ENCODE data around the gene INO80E.

INO80E gene

GRCh38 chr16:29977063-29977825, 18.8 kb upstream of the INO80E start:
- no peak for DNase-seq

GRCh38 chr16:29978081-29978480, 18.0 kb upstream of the INO80E start:
- DNase-seq = no peak

GRCh38 chr16:29978564-29979270, 17.3 kb upstream of the INO80E start:
- no peak for DNase-seq

GRCh38 chr16:29982560-29983419, 13.3 kb upstream of the INO80E start:
- DNase-seq = no peak

GRCh38 chr16:29983420-29984136, 12.5 kb upstream of the INO80E start:
- DNase-seq = no peak

GRCh38 chr16:29984137-29984763, 11.8 kb upstream of the INO80E start:
- DNase-seq = no peak

GRCh38 chr16:29984764-29985147, 11.3 kb upstream of the INO80E start:
- no peak for DNase-seq

- DNase-seq = no peak
These were observed 10.7 kb upstream of the INO80E start for GRCh38 chr16:29985271-29985811.

- no peak for DNase-seq
These were observed 9.8 kb upstream of the INO80E start for GRCh38 chr16:29986231-29986630.

- no peak for DNase-seq
These were observed 9.1 kb upstream of the INO80E start for GRCh38 chr16:29986931-29987330.

GRCh38 chr16:29987371-29988085, 8.5 kb upstream of the INO80E start:
- DNase-seq = no peak

- DNase-seq = no peak
These were observed 7.5 kb upstream of the INO80E start for GRCh38 chr16:29988346-29989075.

GRCh38 chr16:29989111-29989858, 6.8 kb upstream of the INO80E start:
- DNase-seq = no peak

GRCh38 chr16:29990034-29990433, 6.0 kb upstream of the INO80E start:
- DNase-seq = no peak

- DNase-seq = no peak
These were observed 5.0 kb upstream of the INO80E start for GRCh38 chr16:29990883-29991570.

- DNase-seq = no peak
These were observed 4.5 kb upstream of the INO80E start for GRCh38 chr16:29991571-29991904.

- no peak for DNase-seq
These were observed 3.6 kb upstream of the INO80E start for GRCh38 chr16:29992344-29992967.

GRCh38 chr16:29993191-29993902, 2.7 kb upstream of the INO80E start:
- no peak for DNase-seq

Data from NCI-H187 (cell line).